ENCODE measurements around the gene TTC34. TPM values are rescaled to one million over a fixed set of nuclear protein-coding genes. Genes with fewer than 3 reads are reported as not detected.

The TTC34 gene
- polyA plus RNA-seq, 3 donors, result 0.03 to 1.00 TPM; not detected in 1

DNA sequence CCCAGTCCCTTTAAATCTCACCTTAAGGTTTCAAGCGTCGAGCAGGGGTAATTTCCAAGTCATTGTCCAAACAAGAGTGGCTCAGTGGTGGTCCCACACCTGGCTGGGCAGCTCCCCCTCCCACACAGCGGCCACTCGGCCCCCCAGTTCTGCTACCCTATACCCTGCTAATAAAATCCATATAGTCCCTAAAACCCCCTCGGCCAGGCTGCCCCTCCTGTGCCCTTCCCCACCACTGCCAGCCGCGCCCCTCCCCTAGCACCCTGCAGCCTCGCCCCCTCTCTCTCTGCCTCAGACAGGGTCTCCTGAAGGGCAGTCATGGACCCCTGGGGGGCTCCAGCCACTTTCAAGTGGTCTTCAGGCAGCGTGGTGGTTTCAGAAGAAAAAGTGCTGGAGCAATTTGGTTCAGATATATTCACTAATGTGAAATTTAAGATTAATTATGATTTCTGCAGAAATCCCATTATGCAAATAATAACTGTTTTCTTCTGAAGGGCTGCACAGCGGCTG is 34.2 kb upstream of the TTC34 start:
- peaks cover 3 to 9% of the 10 kb centered on the region in 2 donors for H3K27me3 ChIP-seq (ENCODE audit: control insufficient read depth in 2 of 2, insufficient read depth in 2 of 2, low read length in 2 of 2)
- no peaks in the 10 kb centered on the region for H4K20me1 ChIP-seq (ENCODE audit: insufficient read depth, low read length)
- H2AFZ ChIP-seq (ENCODE audit: insufficient read depth, low read depth, low read length, poor library complexity, severe bottlenecking), result no peak overlapping the region
- intact Hi-C loops (cut with micrococcal nuclease), result no loop called here
- no peak overlapping the region for H3K9ac ChIP-seq (ENCODE audit: insufficient read depth, low read length, poor library complexity, severe bottlenecking)
- no peak overlapping the region for H3K4me3 Mint-ChIP-seq
- no peaks in the 10 kb centered on the region for H3K36me3 Mint-ChIP-seq
- peaks cover 0 to 6% (median 5%) of the 10 kb centered on the region in 7 donors for H3K9me3 Mint-ChIP-seq
- H3K4me1 ChIP-seq (ENCODE audit: control insufficient read depth in 1 of 2, insufficient read depth in 2 of 2, low read length in 2 of 2), result no peaks in the 10 kb centered on the region
- TF ChIP-seq, protein P1, sequence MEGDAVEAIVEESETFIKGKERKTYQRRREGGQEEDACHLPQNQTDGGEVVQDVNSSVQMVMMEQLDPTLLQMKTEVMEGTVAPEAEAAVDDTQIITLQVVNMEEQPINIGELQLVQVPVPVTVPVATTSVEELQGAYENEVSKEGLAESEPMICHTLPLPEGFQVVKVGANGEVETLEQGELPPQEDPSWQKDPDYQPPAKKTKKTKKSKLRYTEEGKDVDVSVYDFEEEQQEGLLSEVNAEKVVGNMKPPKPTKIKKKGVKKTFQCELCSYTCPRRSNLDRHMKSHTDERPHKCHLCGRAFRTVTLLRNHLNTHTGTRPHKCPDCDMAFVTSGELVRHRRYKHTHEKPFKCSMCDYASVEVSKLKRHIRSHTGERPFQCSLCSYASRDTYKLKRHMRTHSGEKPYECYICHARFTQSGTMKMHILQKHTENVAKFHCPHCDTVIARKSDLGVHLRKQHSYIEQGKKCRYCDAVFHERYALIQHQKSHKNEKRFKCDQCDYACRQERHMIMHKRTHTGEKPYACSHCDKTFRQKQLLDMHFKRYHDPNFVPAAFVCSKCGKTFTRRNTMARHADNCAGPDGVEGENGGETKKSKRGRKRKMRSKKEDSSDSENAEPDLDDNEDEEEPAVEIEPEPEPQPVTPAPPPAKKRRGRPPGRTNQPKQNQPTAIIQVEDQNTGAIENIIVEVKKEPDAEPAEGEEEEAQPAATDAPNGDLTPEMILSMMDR (IDR thresholded peaks at IDR 0.05), result no peak
- H3K27ac Mint-ChIP-seq, result no peak overlapping the region
- DNase-seq, result no peak
- H3K4me2 ChIP-seq (replicated peaks; ENCODE audit: extremely low read depth, low read length, poor library complexity, severe bottlenecking), result no peak overlapping the region
- H3K27me3 Mint-ChIP-seq (ENCODE audit: low read depth in 3 of 3), result peaks cover 9 to 22% (median 17%) of the 10 kb centered on the region in 3 donors
- H3K4me1 Mint-ChIP-seq, result peaks cover 8% of the 10 kb centered on the region
- no peak overlapping the region for H3K4me3 ChIP-seq (replicated peaks in 1 of 3; ENCODE audit: low read depth in 2 of 3, low read length in 3 of 3)
- H3K9me3 ChIP-seq (replicated peaks in 1 of 2; ENCODE audit: control insufficient read depth in 1 of 2, insufficient read depth in 1 of 2, low read length in 2 of 2), result no peaks in the 10 kb centered on the region
- no peaks in the 10 kb centered on the region for H3K79me2 ChIP-seq (ENCODE audit: insufficient read depth, low read length)
- no peaks in the 10 kb centered on the region for H3K36me3 ChIP-seq (replicated peaks in 1 of 2; ENCODE audit: control insufficient read depth in 1 of 2, insufficient read depth in 2 of 2, low read length in 2 of 2)
- 96% methylated on average over 7 of the region's 10 CpGs for WGBS (ENCODE audit: insufficient coverage)
- no peak overlapping the region for H3K27ac ChIP-seq (ENCODE audit: low read depth in 1 of 2, low read length in 2 of 2)

DNA sequence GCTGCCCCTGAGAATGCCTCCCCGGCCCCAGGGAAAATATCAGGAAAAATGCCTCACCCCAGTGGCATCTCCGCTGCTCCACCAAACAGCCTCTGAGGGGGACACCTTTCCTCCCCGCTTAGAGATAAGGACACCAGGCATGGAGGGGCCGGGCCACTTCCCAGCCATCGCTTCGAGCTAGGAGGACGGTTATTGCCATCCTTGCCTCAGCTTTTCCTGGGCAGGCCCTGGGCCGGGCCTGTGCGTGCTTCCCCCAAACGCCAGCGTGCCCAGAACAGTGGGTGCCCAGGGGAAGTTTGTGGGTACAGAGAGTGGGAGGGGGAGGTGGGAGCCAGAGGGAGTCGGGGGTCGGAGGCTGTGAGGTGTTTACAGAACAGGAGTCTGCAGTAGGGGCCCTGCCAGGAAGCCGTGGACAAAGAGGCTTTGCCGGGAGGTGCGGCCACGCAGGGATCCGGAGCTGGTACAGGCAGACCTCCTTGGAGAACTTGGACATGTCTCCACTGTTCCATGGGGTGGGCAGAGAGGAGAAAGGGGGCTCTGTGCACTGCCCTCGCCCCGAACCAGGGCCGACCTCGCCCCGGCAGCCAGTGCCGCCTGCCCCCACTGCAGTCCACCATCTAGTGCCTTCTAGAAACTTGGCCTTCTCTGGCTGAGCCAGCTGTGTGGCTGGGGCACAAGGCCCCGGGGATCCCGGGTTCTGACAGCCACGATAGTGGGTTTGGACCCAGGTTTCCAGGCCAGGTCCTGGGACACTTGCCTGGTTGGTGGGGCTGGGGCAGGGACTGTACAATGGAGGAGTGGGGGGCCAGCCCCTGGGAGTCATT is 33.5 kb upstream of the TTC34 start:
- Histone ChIP-seq H3K9me3 (replicated peaks in 1 of 2; ENCODE audit: control insufficient read depth in 1 of 2, insufficient read depth in 1 of 2, low read length in 2 of 2) (no peaks in the 10 kb centered on the region), H3K27me3 (ENCODE audit: control insufficient read depth in 2 of 2, insufficient read depth in 2 of 2, low read length in 2 of 2) (peaks cover under 1 to 3% of the 10 kb centered on the region in 2 donors), H2AFZ (ENCODE audit: insufficient read depth, low read depth, low read length, poor library complexity, severe bottlenecking) (no peak overlapping the region), H3K4me2 (replicated peaks; ENCODE audit: extremely low read depth, low read length, poor library complexity, severe bottlenecking) (no peak overlapping the region), H3K36me3 (replicated peaks in 1 of 2; ENCODE audit: control insufficient read depth in 1 of 2, insufficient read depth in 2 of 2, low read length in 2 of 2) (no peaks in the 10 kb centered on the region), H3K9ac (ENCODE audit: insufficient read depth, low read length, poor library complexity, severe bottlenecking) (no peak overlapping the region), H3K4me3 (replicated peaks in 1 of 3; ENCODE audit: low read depth in 2 of 3, low read length in 3 of 3) (no peak overlapping the region), H3K79me2 (ENCODE audit: insufficient read depth, low read length) (no peaks in the 10 kb centered on the region), H3K27ac (ENCODE audit: low read depth in 1 of 2, low read length in 2 of 2) (no peak overlapping the region), H3K4me1 (ENCODE audit: control insufficient read depth in 1 of 2, insufficient read depth in 2 of 2, low read length in 2 of 2) (no peaks in the 10 kb centered on the region), H4K20me1 (ENCODE audit: insufficient read depth, low read length) (no peaks in the 10 kb centered on the region)
- Mint-ChIP-seq H3K27me3 (ENCODE audit: low read depth in 3 of 3) (peaks cover 3 to 15% (median 9%) of the 10 kb centered on the region in 3 donors), H3K27ac (no peak overlapping the region), H3K4me1 (peaks cover under 1% of the 10 kb centered on the region), H3K36me3 (no peaks in the 10 kb centered on the region), H3K4me3 (no peak overlapping the region), H3K9me3 (peaks cover 0 to 4% (median under 1%) of the 10 kb centered on the region in 7 donors)
- DNase-seq, result no peak
- WGBS (ENCODE audit: insufficient coverage), result 83% methylated on average over 26 of the region's 27 CpGs
- intact Hi-C loops (cut with micrococcal nuclease), result no loop called here
- TF ChIP-seq, protein P1 (IDR thresholded peaks at IDR 0.05), result no peak
